HCT116 (cell line): ENCODE data around the gene RAB1A.

ENCODE experiments used
- ELF1 ChIP-seq: IDR thresholded peaks from 2 replicates; pipeline ENCODE4 v1.6.1; 2012; ENCODE audit warnings: low read depth, borderline replicate concordance
- EZH2 ChIP-seq: fragments of 200-600 bp; sonication (generic); IDR thresholded peaks from 2 replicates; pipeline ENCODE4 v1.6.1; 2017; ENCODE audit warnings: antibody characterized with exemption, mixed run types
- JUND ChIP-seq: IDR thresholded peaks from 2 replicates; pipeline ENCODE4 v1.6.1; 2012
- TF ChIP-seq, protein P1 (sequence below), 3 experiments: fragments of 200-600 bp in 1 of 3; sonication (generic) in 1 of 3; IDR thresholded peaks in 2 of 3; conservative IDR thresholded peaks in 1 of 3; 2 replicates each; pipeline ENCODE4 v1.5.1; 2012 to 2017; ENCODE audit warnings: low read depth in 2 of 3, low read length in 2 of 3, antibody characterized with exemption in 1 of 3, borderline replicate concordance in 1 of 3, control low read depth in 1 of 3, mild to moderate bottlenecking in 1 of 3, mixed read lengths in 1 of 3, mixed run types in 1 of 3, moderate library complexity in 1 of 3; ENCODE audit not compliant: insufficient read depth in 1 of 3

DNA sequence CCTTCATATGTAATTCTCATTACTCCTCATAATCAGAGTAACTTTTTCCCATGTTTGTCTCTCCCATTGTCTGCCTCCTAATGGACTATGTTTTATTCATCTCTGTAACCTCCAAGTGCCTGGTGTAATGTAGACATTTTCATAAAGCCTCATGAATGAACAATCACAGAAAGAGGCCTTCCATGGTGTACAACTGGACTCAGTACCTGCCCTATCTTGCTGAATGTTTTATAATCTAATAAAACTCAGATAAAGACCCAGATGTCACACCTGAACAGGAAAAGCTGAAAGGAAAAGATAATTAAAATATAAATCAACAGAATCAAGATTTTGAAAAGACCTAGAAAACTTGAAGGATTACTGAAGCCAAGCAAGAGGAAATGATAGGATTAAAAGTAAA is 36.7 kb downstream of the RAB1A start:
- TF ChIP-seq, protein P1, sequence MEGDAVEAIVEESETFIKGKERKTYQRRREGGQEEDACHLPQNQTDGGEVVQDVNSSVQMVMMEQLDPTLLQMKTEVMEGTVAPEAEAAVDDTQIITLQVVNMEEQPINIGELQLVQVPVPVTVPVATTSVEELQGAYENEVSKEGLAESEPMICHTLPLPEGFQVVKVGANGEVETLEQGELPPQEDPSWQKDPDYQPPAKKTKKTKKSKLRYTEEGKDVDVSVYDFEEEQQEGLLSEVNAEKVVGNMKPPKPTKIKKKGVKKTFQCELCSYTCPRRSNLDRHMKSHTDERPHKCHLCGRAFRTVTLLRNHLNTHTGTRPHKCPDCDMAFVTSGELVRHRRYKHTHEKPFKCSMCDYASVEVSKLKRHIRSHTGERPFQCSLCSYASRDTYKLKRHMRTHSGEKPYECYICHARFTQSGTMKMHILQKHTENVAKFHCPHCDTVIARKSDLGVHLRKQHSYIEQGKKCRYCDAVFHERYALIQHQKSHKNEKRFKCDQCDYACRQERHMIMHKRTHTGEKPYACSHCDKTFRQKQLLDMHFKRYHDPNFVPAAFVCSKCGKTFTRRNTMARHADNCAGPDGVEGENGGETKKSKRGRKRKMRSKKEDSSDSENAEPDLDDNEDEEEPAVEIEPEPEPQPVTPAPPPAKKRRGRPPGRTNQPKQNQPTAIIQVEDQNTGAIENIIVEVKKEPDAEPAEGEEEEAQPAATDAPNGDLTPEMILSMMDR (IDR thresholded peaks at IDR 0.05 in 2 of 3, conservative IDR thresholded peaks at IDR 0.05 in 1 of 3; ENCODE audit: borderline replicate concordance in 1 of 3, insufficient read depth in 1 of 3, low read depth in 2 of 3, low read length in 2 of 3): no peak
- TF ChIP-seq EZH2: no peak
- no peak for TF ChIP-seq ELF1
- no peak for TF ChIP-seq JUND
